C4-2B (cell line): ENCODE results near the gene R3HCC1L.

Experiments
- CTCF ChIP-seq: fragments of 450-650 bp; conservative IDR thresholded peaks from 2 replicates; pipeline ENCODE4 v1.5.1; 2017; ENCODE audit warnings: mild to moderate bottlenecking
- ZFX ChIP-seq: fragments of 450-650 bp; IDR thresholded peaks from 2 replicates; pipeline ENCODE4 v1.6.1; 2017

GRCh38 chr10:98273057-98273850, 138.8 kb downstream of the R3HCC1L start:
- TF ChIP-seq CTCF (no peak), ZFX (no peak)
